ENCODE measurements around the gene CDH13.

CDH13 gene

DNA sequence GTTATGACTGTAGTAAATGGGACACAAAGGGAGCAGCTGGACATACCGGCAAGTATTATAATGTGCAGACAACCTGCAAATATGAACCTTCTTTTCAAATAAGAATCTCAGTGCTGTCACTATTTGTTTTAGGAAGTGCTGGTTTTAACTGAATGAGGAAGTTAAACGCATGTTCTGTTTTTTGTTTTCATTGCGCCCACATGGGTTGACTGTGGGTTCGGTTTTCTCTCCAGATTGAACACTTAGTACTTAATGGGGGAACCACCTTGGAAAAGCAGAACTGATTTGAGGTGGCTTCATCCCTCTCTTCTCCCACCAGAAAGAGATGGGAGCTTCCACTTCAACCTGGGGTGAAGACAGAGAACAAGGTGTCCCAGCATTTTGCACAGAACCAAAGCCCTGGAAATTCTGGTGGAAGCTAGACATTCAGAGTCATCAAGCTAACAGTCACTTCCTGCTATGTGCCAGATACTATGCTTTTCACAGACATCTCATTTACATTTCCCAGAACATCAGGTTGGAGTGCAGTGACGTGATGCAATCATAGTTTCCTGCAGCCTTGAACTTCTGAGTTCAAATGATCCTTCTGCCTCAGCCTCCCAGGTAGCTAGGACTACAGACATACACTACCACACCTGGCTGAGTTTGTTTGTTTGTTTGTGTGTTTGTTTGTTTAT, 149.8 kb downstream of the CDH13 start:
- H3K27me3 ChIP-seq = 0 out of 22 replicates have a peak, but pooled peaks cover 0 to 10% (median 0%) of the 10 kb centered on the region in 11 experiments
- H3K9me3 ChIP-seq (replicated peaks in 1 of 11) = no peaks in the 10 kb centered on the region
- H3K4me2 ChIP-seq = peak overlapping the region; percentile 38 to 81 (median 58)
- H3K9ac ChIP-seq = 0 out of 22 replicates have a peak overlapping the region, but pooled peaks of 1 of the 11 experiments have one; percentile 18
- peak in 3 of 11 experiments; percentile 16 to 41 (median 17); a peak in 2 of 22 replicates for TF ChIP-seq Cebpa-rat (IDR thresholded peaks at IDR 0.05)
- H4K20me1 ChIP-seq = peaks cover 0 to 8% (median 0%) of the 10 kb centered on the region in 11 experiments; a peak in 2 of 22 replicates
- peaks cover 27 to 53% (median 37%) of the 10 kb centered on the region in 10 experiments for H3K4me1 ChIP-seq
- peak overlapping the region in 5 of 11 experiments; percentile 25 to 54 (median 33); a peak in 8 of 22 replicates for H3K27ac ChIP-seq
- H3K36me3 ChIP-seq = no peaks in the 10 kb centered on the region
- no peak overlapping the region for H3K4me3 ChIP-seq

DNA sequence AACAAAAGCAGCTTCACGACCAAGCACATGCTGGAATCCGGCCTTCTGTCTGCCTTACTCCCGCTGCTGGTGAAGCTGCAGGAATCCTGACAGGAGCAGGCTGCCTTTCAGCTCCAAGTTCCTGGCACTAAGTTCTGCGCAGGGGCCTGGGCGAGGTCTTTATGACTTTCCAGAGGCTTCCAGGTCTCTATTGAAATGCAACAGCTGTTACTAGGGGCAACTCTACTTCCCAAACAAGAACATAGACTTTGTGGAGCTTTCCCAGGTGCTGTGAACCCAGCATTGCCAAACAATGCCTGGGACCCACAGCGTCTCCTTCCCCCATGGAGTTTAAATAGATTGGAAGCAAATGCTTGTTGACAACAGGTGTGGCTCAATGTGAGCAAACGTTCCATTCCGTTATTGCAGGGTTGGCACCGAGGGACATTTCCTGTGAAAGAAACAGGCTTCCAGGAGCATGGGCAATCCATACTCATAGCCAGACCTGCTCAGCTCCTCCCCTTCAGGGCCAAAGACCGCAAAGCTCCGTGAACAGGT, 156.0 kb downstream of the CDH13 start:
- Histone ChIP-seq H3K9me3 (replicated peaks in 1 of 11) (no peaks in the 10 kb centered on the region), H3K27me3 (0 out of 22 replicates have a peak, but pooled peaks cover 0 to 8% (median 0%) of the 10 kb centered on the region in 11 experiments), H4K20me1 (no peaks in the 10 kb centered on the region), H3K9ac (no peak overlapping the region), H3K4me2 (peak overlapping the region in 2 of 11 experiments; percentile 44 to 60; a peak in 2 of 22 replicates), H3K27ac (no peak overlapping the region), H3K4me3 (no peak overlapping the region), H3K4me1 (peaks cover 24 to 38% (median 28%) of the 10 kb centered on the region in 10 experiments), H3K36me3 (no peaks in the 10 kb centered on the region)
- no peak for TF ChIP-seq Cebpa-rat (IDR thresholded peaks at IDR 0.05)

DNA sequence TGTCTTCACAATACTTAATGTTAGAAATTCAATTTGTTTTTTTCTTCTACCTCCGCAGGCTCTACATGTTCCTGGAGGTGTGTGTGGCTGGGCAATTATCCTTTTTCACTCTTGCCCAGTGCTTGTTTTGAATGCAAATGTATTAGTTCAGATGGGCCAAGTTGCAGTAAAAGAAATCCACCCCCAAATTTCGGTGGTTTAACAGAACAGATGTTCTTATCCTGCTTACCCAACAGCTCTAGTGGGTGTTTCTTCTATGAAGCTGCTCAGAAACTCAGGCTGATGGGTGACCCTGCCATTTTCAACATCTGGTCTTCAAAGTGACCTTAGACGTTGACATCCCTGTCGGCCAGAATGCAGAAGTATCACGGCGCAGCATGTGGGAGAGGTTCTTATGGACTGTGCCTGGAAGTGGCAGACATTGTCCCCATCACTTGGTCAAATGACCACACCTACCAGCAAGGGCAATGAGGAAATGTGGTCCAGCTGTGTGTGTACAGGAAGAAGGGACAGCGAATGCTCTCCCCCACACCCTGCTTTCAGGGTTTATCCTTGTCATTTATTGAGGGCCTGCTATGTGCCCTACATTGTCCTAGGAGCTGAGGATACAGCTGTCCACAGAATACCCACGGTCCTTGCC, 157.3 kb downstream of the CDH13 start:
- H3K4me3 ChIP-seq = no peak overlapping the region
- no peak overlapping the region for H3K9ac ChIP-seq
- H3K4me1 ChIP-seq = peaks cover 24 to 35% (median 28%) of the 10 kb centered on the region in 10 experiments
- H3K4me2 ChIP-seq = peak overlapping the region; percentile 30 to 72 (median 48); a peak in 15 of 22 replicates
- 0 out of 22 replicates have a peak, but pooled peaks cover 0 to 8% (median 0%) of the 10 kb centered on the region in 11 experiments for H3K27me3 ChIP-seq
- peak overlapping the region in 6 of 11 experiments; percentile 1 to 63 (median 24); a peak in 7 of 22 replicates for H3K27ac ChIP-seq
- no peak for TF ChIP-seq Cebpa-rat (IDR thresholded peaks at IDR 0.05)
- H4K20me1 ChIP-seq = no peaks in the 10 kb centered on the region
- H3K9me3 ChIP-seq (replicated peaks in 1 of 11) = no peaks in the 10 kb centered on the region
- H3K36me3 ChIP-seq = no peaks in the 10 kb centered on the region

DNA sequence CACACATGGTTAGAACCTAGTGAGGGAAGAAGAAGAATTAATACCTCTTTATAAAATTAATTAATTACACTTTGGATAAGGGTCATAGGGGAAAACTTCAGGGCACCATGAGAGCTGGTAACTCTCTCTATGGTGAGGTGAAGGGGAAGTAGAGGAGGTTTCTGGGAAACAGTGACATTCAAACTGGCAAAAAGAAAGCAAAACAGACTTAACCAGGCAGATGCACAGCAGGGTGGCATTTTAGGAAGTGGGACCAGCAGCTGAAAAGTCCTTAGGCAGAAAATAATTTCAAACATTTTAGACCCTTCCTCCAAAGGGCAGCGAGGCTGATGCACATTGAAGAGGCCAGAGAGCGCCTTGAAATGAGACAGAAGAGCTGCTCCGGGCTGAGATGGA, 157.8 kb downstream of the CDH13 start:
- Histone ChIP-seq H3K27ac (peak overlapping the region in 7 of 11 experiments; percentile 9 to 63 (median 43); a peak in 10 of 22 replicates), H3K4me1 (peaks cover 24 to 35% (median 28%) of the 10 kb centered on the region in 10 experiments), H3K36me3 (no peaks in the 10 kb centered on the region), H3K27me3 (0 out of 22 replicates have a peak, but pooled peaks cover 0 to 3% (median 0%) of the 10 kb centered on the region in 11 experiments), H4K20me1 (no peaks in the 10 kb centered on the region), H3K9me3 (replicated peaks in 1 of 11) (no peaks in the 10 kb centered on the region), H3K9ac (peak overlapping the region in 1 of 11 experiments; percentile 21; a peak in 1 of 22 replicates), H3K4me2 (peak overlapping the region; percentile 30 to 72 (median 48); a peak in 21 of 22 replicates), H3K4me3 (no peak overlapping the region)
- no peak for TF ChIP-seq Cebpa-rat (IDR thresholded peaks at IDR 0.05)

DNA sequence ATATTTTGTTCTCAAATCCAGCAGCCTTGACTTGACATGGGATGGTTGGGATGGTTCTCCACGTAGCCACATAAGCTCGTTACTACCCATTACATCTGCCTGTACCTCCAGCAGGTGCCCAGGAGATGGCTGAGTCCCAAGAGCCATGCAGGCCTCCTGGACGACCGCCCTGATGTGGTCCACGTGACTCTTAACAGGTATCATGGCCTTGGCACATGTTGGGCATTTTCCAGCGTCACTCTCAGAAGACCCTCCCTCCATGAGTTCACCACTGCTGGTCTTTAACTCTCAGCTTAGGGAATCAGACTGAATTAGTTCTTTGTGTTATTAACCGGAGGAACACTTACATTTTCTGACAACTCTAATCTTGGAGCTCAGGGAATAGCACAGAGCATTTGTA, 161.5 kb downstream of the CDH13 start:
- Histone ChIP-seq H4K20me1 (no peaks in the 10 kb centered on the region), H3K27me3 (no peaks in the 10 kb centered on the region), H3K9ac (no peak overlapping the region), H3K36me3 (no peaks in the 10 kb centered on the region), H3K4me3 (no peak overlapping the region), H3K27ac (no peak overlapping the region), H3K4me2 (no peak overlapping the region), H3K9me3 (replicated peaks in 1 of 11) (peaks cover 0 to 17% (median 0%) of the 10 kb centered on the region in 11 experiments; a peak in 8 of 22 replicates), H3K4me1 (peaks cover 12 to 16% (median 14%) of the 10 kb centered on the region in 10 experiments)
- no peak for TF ChIP-seq Cebpa-rat (IDR thresholded peaks at IDR 0.05)

DNA sequence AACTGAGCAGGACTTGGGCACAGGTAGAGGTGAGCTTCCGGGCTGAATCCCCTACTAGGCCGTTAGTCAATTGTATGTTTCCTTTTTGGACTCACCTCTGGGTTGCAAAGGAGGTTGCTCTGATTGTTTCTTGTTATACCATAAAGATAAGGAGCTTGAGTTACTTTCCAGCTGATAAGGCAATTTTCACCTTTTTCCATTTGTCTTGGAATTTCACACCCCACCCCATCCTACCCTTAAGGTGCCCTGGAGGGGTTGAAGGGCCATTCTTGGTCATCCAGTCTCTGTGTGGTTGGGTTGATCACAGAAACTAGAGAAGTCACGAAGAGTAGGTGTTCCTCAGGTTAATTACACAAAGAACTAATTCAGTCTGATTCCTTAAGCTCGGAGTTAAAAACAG, 162.2 kb downstream of the CDH13 start:
- Histone ChIP-seq H3K27me3 (no peaks in the 10 kb centered on the region), H4K20me1 (no peaks in the 10 kb centered on the region), H3K4me1 (peaks cover 12 to 16% (median 13%) of the 10 kb centered on the region in 10 experiments), H3K4me3 (no peak overlapping the region), H3K36me3 (no peaks in the 10 kb centered on the region), H3K9ac (no peak overlapping the region), H3K4me2 (no peak overlapping the region), H3K27ac (no peak overlapping the region), H3K9me3 (replicated peaks in 1 of 11) (peaks cover 0 to 17% (median 0%) of the 10 kb centered on the region in 11 experiments; a peak in 8 of 22 replicates)
- no peak for TF ChIP-seq Cebpa-rat (IDR thresholded peaks at IDR 0.05)

GRCh38 chr16:82792693-82793092, 165.9 kb downstream of the CDH13 start:
- no peaks in the 10 kb centered on the region for H4K20me1 ChIP-seq

GRCh38 chr16:82793528-82794245, 166.9 kb downstream of the CDH13 start:
- Histone ChIP-seq H3K4me1 (no peaks in the 10 kb centered on the region), H3K4me3 (no peak overlapping the region), H3K9me3 (replicated peaks in 1 of 11) (peaks cover 0 to 17% (median 0%) of the 10 kb centered on the region in 11 experiments; a peak in 8 of 22 replicates), H3K4me2 (no peak overlapping the region), H3K27ac (no peak overlapping the region), H3K27me3 (no peaks in the 10 kb centered on the region), H4K20me1 (no peaks in the 10 kb centered on the region), H3K36me3 (no peaks in the 10 kb centered on the region), H3K9ac (no peak overlapping the region)
- no peak for TF ChIP-seq Cebpa-rat (IDR thresholded peaks at IDR 0.05)

More at GRCh38 chr16:82792693-82793092, 165.9 kb downstream of the CDH13 start:
- no peaks in the 10 kb centered on the region for H3K27me3 ChIP-seq
- H3K4me1 ChIP-seq = no peaks in the 10 kb centered on the region
- no peak overlapping the region for H3K4me3 ChIP-seq
- H3K27ac ChIP-seq = no peak overlapping the region
- H3K9me3 ChIP-seq (replicated peaks in 1 of 11) = peaks cover 0 to 17% (median 0%) of the 10 kb centered on the region in 11 experiments; a peak in 8 of 22 replicates
- H3K9ac ChIP-seq = no peak overlapping the region
- H3K36me3 ChIP-seq = no peaks in the 10 kb centered on the region
- TF ChIP-seq Cebpa-rat (IDR thresholded peaks at IDR 0.05) = no peak
- H3K4me2 ChIP-seq = no peak overlapping the region

Measured in BLaER1 treated with 17β-estradiol and CSF1 and Interleukin-3, amounts not matched to agents 10 nM and 100 nM (cell line).